Bronchial epithelial cell (primary cell): ENCODE measurements around the gene DNAH8. TPM values are rescaled to one million over a fixed set of nuclear protein-coding genes. Genes with fewer than 3 reads are reported as not detected.
A peak's percentile ranks its signal among the peaks of the same experiment; 100 is the strongest.
"Not testable (repeated sequence)": the region's sequence is repeated elsewhere in the genome, so short reads cannot be mapped to it uniquely, and the experiment has no call there.

ENCODE experiments used
- DNase-seq: peaks from one replicate; pipeline ENCODE4 v3.0.0-alpha.2; 2010; ENCODE audit warnings: low read depth
- FAIRE-seq: peaks from 2 replicates; lab custom pipeline; 2011; peaks lifted over from hg19 to GRCh38; lab: Jason Lieb, UNC
- H3K27me3 ChIP-seq: 2 replicates; pipeline ENCODE4 v1.5.1; 2011; ENCODE audit warnings: low read length; ENCODE audit not compliant: control insufficient read depth, insufficient read depth
- H3K36me3 ChIP-seq: 2 replicates; pipeline ENCODE4 v1.5.1; 2011; ENCODE audit warnings: low read length; ENCODE audit not compliant: control insufficient read depth, insufficient read depth
- H3K4me3 ChIP-seq: 2 replicates; pipeline ENCODE4 v1.5.1; 2011; ENCODE audit warnings: mild to moderate bottlenecking, low read depth, low read length, control low read depth
- CTCF ChIP-seq: IDR thresholded peaks from 2 replicates; pipeline ENCODE4 v1.5.1; 2011; ENCODE audit warnings: mild to moderate bottlenecking, moderate library complexity, low read length, control low read depth, inconsistent platforms; ENCODE audit not compliant: insufficient read depth, severe bottlenecking
- total RNA-seq: library from RNA; depleted of rRNA; stranded (reverse); fragments of >200 nt; gene quantifications from 2 replicates; pipeline ENCODE4 v1.2.1, GENCODE V29; 2014

DNAH8 gene
- total RNA-seq, 1 donor from 2014 or later, result not detected

- no peak overlapping the region for H3K4me3 ChIP-seq
- no peaks in the 10 kb centered on the region for H3K36me3 ChIP-seq
- no peaks in the 10 kb centered on the region for H3K27me3 ChIP-seq
- DNase-seq (no peak), FAIRE-seq (no peak)
- no peak for TF ChIP-seq CTCF
Measured at GRCh38 chr6:38696345-38696744, 18.8 kb upstream of the DNAH8 start.

- no peak for DNase-seq
- no peak for TF ChIP-seq CTCF
- Histone ChIP-seq H3K27me3 (no peaks in the 10 kb centered on the region), H3K4me3 (no peak overlapping the region), H3K36me3 (no peaks in the 10 kb centered on the region)
- no peak for FAIRE-seq
Measured at GRCh38 chr6:38697846-38698245, 17.3 kb upstream of the DNAH8 start.

- H3K36me3 ChIP-seq, DNase-seq, H3K4me3 ChIP-seq, FAIRE-seq, H3K27me3 ChIP-seq: not testable (repeated sequence)
Measured at GRCh38 chr6:38699702-38700101, 15.4 kb upstream of the DNAH8 start.

- H3K36me3 ChIP-seq, result no peaks in the 10 kb centered on the region
- DNase-seq (peak; percentile 37), FAIRE-seq (no peak)
- TF ChIP-seq CTCF, result no peak
- H3K4me3 ChIP-seq, result no peak overlapping the region
- H3K27me3 ChIP-seq, result no peaks in the 10 kb centered on the region
Measured at GRCh38 chr6:38701551-38701950, 13.6 kb upstream of the DNAH8 start.

GRCh38 chr6:38702558-38703397 lies 12.3 kb upstream of the DNAH8 start, which contains the start of gene GLO1:
Gene GLO1, minus strand, starts transcription at chr6:38703145. Its CDS starts 91 bp downstream, at chr6:38703054.
- FAIRE-seq (no peak), DNase-seq (peak; percentile 98)
- peak within 1 kb of the TSS; percentile 71 for H3K4me3 ChIP-seq
- no peaks in the 10 kb centered on the region for H3K27me3 ChIP-seq
- no peaks in the 10 kb centered on the region for H3K36me3 ChIP-seq
- no peak for TF ChIP-seq CTCF

GRCh38 chr6:38703949-38704590 lies 11.0 kb upstream of the DNAH8 start:
- no peaks in the 10 kb centered on the region for H3K27me3 ChIP-seq
- no peak for FAIRE-seq
- no peak overlapping the region for H3K4me3 ChIP-seq
- no peak for DNase-seq
- H3K36me3 ChIP-seq, result no peaks in the 10 kb centered on the region
- no peak for TF ChIP-seq CTCF
